A172 (cell line): ENCODE results near the gene RIPOR1. TPM values are rescaled to one million over a fixed set of nuclear protein-coding genes. Genes with fewer than 3 reads are reported as not detected.

Source experiments
- DNase-seq: peaks from one replicate; pipeline ENCODE4 v3.0.0-alpha.2; 2015; ENCODE audit warnings: low spot score
- total RNA-seq: library from RNA; depleted of rRNA; stranded (reverse); fragments of >200 nt; shearing (Covaris generic); gene quantifications from 2 replicates; pipeline ENCODE4 v1.2.3, GENCODE V29; 2014

The RIPOR1 gene
- total RNA-seq, 1 experiment from 2014 or later, result 31.6 TPM

DNA sequence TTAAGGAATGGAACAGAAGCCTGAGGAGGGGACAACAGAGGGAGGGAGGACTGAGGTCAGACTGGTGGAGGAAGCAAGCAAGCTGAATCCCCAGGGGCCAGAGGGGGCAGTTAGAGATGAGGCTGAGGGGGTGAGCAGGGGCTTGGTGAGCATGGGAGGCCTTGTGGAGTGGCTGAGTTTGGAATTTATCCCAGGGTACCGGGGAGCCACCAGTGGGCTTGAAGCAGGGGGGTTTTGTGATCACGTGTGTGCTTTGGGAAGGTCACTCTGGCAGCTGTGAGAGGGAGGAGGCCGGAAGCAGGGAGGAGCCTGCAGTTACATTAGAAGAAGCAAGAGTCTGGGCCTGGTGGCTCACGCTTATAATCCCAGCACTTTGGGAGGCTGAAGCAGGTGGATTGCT lies 23.8 kb downstream of the RIPOR1 start:
- DNase-seq, result no peak

DNA sequence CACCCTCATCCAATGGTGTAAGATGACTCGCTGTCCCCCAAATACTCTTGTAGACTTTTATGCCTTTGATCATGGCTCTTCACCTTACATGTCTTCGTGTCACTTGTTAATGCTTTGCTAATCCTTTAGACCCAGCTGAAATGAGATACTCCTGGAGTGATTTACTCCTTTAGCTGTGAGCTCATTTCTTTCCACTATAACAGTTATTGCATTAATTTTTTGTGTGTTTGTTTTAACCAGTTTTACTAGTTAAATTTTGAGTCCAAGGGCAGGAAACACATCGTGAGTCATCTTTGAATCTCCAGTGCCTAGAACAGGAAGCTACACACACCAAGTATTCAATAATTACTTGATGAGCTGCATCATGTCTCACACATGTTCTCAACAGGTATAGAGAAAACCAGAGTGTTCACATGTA lies 27.2 kb downstream of the RIPOR1 start:
- peak; percentile 38 for DNase-seq

DNA sequence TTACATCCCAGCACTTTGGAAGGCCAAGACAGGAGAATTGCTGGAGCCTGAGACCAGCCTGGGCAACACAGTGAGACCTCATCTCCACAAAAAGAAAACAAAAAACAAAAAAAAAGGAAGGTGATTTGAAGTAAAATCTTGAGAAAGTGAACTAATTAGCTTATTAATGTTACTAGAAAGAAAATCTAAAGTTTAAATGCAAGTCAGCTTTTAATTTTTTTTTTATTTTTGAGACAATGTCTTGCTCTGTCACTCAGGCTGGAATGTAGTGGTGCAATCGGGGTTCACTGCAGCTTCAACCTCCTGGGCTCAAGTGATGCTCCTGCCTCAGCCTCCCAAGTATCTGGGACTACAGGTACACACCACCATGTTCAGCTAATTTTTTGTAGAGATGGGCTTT lies 30.2 kb downstream of the RIPOR1 start:
- DNase-seq, result no peak

DNA sequence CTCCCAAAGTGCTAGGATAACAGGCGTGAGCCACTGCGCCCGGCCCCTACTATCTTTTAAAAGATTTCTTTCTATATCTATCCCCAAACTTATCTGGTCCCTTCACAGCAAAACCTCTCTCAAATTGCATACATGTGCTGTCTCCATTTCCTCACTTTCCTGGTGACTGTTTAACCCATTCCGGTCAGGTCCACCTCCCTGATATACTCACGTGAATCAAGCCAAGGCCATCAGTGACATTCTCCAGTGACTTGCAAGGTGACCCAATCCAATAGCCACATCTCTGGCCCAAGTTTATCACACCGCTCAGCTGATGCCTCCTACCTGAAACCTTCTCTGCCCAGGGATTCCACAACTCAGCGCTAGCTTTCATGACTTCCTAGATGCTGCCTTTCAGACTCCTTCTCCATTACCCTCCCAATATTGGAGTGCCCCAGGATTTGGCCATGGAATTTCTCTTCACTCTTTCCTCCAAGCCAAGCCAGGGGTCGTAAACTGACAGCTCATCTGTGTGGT lies 32.3 kb downstream of the RIPOR1 start:
- DNase-seq, result no peak

DNA sequence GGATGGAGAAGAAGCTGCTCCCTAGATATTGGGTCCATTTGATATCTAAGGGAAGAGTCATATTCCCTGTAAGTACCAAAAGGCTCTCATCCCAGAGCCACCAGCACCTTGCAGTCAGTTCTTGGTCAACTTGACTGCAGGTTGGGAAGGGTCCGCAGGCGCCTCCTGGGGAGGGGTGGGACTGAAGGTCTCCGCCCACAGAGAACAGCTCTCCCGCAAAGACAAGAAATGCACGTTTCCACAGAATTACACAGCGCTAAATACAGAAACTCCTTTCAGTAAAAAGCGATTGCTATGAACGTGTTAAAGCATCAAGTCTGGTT lies 32.8 kb downstream of the RIPOR1 start:
- DNase-seq, result no peak

DNA sequence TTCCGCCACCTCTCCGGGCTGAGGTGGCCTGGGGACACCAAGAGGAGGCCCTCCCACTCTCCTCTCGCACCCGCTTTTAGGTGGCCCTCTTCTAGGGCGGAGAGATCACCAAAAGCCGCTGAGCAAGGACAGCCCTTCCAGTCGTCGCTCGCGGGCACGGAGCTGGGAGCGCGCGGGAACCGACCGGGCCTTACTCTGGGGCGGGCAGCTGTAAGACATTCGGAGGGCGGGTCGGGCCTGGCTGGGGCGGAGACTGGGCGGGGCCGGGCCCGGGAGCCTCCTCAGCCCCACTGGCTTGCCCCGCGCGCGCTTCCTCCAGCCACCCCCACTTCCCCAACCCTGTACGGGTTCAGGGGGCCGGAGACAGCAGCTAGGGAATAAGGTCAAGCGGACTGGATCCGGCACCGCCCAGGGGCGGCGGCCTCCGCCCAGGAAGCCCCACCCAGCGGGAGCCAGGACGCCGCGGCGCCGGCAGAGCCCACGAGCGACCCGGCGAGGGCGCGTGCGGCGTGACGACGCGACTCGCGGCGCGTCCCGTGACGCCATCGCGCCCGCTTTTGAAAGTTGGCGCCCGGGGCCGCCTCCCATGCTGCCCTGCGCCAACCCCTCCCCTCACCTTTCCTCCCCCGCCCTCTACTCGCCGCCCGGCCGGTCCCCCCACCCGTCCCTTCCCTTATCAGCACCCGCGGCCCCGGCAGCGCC lies 33.3 kb downstream of the RIPOR1 start:
- DNase-seq, result peak; percentile 88

DNA sequence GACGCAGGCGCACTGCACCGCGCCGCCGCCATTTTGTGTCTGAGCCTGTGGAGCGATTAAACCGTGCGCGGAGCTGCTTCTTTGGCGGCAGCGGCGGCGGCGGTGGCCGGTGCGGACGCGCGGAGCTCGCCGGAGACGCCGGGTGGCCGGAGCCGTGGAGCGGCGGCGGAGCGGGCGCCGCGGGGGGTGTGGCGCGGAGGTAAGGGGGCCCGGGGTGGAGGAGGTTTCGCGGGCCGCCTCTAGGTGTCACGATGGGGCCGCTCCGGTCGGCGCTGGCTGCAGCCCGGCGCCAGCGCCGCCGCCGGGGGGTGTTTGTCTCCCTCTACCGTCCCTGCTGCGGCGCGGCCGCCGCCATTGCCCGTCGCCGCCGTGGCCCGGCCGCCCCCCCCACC lies 33.9 kb downstream of the RIPOR1 start, which contains the start of gene CTCF:
TSS of gene CTCF (plus strand) at position 1 of the 392 bp plus-strand sequence. CDS start 48,307 bp downstream, outside the sequence.
- DNase-seq, result peak; percentile 45

DNA sequence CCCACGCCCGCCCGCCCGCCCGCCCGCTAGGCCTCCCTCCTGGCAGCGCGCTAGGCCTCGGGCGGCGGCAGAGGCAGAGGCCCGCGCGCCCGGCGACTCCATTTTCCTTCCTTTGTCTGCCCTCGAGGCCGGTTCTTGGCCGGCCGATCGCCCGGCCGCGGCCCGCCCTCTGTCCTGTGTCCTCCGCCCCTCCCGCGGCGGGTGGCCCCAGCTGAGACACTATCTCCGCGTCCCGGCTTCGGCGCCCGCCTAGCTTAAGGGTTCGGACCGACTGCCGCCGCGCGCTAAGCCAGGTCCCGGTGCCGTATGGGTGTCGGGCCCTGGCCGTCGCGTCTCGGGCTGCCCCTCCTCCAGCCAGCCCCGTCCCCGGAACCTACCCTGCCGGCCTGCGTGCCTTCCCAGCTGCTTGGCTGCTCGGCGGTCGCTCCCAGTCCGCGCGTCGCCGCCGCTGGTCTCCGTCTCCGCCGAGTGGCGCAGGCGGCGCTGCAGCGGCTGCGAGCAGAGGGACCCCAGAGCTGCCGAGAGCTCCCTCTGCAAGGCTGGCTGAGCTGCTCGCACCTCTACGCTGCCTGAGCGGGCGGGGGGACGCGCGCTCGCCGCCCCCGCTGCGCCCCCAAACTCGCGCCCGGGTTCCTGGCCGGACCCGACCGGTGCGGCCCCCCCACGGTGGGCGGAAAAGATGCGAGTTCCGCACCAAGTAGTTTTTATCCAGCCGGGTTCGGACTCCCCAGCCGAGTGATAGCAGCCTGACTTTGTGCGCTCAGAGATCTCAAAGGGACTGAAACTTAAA lies 34.5 kb downstream of the RIPOR1 start:
- no peak for DNase-seq

DNA sequence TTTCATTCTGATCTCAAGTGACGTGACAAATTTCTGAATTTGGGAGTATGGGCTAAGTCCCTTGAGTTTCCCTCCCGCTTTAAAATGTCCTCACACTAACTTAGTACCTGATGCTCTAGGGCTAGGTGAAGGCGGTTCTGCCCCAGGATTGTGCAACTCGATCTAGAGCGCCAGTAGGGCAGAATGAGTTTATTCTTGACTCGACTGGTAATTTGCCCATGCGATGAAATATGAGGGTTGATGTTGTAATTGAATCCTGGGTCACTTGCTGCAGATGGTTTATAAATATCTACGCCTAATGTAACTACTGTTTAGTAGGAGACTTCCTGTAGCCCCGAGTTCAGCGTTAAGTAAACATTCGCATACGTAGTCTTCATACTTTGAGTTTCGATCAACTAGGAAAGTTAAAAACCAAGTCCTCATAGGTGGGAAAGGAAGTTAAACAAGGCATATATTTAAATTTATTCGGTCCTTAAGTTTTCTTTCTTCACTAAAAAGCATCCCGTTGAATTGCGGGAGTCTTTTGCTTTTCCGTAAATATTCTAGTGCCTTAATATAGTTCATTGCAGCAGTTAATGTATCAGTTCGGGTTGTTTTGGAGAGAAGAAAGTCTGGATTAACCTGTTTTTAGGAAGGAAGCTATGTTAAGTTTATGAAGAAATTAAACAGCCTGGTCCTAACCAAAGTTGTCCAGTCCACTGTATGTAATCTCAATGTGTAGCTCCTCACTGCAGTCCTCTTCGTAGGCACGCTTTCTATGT lies 35.3 kb downstream of the RIPOR1 start:
- peak; percentile 14 for DNase-seq

DNA sequence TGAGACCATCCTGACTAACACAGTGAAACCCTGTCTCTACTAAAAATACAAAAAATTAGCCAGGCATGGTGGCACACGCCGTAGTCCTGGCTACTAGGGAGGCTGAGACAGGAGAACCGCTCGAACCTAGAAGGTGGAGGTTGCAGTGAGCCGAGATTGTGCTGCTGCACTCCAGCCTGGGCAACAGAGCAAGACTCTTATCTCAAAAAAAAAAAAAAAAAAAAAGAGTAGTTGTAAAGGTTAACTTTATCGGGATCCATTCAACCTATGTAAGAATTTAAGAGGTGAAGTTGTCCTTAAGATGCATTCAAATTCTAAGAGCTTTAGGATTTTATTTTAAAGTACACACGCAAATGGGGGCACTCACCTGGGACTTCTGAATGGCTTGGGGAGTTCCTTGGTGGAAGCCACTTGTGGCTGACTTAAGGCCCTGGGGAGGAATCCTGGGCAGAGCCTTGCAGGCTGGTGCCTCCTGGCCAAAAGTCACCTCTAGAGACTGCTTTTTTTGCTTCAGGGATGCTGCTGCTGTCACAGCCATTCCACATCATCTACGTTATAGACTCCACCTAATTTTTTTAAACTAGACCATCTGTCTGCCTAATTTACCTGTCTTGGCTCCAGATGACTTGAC lies 37.0 kb downstream of the RIPOR1 start:
- DNase-seq, result no peak

DNA sequence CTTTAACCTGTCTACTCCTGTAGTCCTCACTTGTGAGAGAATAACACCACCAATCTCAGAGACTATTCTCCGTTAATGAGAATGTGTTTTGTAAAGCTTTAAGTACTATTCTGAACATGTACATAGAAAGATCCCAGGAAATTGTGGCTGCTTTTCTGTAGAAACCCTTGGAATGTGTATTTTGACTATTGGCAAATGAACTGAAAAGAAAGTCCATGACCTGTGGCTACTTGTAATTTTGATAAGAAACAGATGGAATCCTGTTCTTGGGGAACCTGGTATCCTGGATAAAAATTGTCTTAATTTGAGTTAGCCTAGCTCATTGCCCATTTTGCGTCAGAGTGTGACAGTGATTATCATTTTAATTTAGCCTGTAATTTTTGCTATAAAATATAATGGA lies 42.8 kb downstream of the RIPOR1 start:
- DNase-seq, result no peak

DNA sequence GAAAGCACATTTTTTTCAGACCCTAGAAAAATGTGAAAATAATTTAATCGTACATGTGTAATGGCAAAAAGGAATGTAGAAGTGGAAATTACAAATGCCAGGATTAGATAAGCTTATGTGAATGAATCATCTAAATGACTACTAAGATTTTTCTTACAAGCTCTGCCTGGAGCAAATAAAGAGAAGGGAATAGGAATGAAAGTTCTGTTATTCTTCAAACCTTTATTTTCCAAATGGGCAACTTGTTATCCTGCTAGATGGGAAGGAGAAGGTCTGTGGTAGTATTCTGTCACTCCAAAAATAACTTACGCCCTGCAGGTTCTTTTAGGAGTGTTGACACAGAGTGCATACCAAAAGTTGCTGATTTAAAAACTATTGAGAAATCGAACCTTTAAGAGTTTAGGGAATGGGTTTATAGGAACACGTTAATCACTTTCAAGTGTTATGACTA lies 43.4 kb downstream of the RIPOR1 start:
- DNase-seq, result peak; percentile 8

DNA sequence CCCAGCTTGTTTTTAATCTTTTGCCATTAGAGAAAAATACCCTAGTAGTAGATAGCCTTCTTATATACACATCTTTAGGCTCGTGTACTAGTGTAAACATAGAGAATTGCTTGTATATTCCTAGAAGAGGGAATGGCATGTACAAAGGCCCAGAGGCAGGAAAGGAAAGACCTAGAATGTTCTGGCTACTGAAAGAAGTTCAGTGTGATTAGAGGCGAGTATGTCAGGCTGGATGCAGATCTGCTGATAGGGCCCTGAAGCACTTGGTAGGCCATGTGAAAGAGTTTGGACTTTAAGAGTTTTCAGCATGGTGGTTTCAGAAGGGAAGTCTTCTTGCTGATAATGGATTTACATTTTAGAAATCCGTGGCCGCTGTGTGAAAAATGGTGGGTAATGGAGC lies 51.1 kb downstream of the RIPOR1 start:
- DNase-seq, result no peak

DNA sequence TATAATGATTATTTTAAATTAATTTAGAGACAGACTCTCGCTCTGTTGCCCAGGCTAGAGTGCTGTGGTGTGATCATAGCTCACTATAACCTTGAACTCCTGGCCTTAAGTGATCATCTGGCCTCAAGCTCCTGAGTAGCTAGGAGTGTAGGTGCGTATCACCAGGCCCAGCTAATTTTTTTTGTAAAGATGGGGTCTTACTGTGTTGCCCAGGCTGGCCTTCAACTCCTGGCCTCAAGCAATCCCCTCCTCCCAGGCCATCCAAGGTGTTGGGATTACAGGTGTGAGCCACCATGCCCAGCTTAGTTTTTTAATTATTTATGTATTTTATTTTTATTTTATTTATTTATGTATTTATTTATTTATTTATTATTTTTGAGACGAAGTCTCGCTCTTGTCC lies 51.6 kb downstream of the RIPOR1 start:
- DNase-seq, result no peak

DNA sequence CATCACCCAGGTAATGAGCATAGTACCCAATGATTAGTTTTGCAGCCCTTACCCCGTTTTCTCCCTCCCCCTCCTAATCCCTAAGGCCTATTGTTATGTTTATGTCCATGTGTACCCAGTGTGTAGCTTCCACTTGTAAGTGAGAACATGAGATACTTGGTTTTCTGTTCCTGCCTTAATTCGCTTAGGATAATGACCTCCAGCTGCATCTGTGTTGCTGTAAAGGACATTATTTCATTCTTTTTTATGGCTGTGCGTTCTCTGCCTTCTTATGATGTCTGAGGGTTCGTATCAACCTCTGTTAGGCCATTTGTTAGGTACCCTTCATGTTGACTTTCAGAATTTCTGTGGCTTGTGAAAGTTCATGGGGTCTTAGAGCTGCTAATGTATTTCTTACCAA lies 64.7 kb downstream of the RIPOR1 start:
- no peak for DNase-seq

DNA sequence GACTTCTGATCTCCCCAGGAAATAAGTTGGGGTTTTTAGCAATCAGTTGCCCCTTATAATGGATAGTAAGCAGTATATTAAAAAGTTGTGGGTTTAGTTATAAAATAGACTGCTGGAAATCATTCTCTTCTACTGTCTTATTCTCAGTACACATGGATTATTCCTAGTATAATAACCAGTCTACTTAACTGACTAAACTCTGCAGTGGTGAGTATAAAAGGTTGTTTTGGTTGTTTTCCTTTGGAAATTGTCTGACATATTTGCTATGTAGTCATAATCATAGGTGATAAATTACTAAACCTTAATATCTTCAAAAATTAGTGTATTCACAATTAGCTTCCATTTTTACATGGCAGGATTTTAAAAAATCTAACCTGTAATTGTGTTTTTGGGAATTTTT lies 65.1 kb downstream of the RIPOR1 start:
- DNase-seq, result no peak

DNA sequence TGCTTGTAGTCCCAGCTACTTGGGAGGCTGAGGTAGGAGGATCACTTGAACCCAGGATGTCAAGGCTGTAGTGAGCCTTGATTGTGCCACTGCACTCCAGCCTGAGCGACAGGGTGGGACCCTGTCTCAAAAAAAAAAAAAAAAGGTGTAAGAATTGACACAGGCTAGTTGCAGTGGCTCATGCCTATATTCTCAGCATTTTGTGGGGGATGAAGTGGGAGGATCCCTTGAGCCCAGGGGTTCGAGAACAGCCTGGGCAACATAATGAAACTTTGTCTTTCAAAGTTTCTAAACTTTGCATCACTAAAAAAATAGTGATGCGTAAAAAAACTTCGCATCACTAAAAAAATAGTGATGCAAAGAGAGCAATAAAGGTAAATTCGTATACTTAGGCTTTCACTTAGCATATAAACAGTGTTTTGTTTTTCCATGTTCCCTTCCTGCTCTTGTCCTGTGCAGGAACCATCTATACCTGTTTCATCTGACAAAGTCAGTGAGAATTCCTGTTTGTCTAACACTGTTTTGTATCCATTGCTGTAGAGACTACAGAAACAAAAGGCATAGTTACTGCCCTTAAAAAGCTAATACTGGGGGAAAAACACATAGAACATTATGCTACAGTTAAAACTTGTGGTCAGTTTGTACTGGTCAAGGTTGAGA lies 65.8 kb downstream of the RIPOR1 start:
- DNase-seq, result no peak

DNA sequence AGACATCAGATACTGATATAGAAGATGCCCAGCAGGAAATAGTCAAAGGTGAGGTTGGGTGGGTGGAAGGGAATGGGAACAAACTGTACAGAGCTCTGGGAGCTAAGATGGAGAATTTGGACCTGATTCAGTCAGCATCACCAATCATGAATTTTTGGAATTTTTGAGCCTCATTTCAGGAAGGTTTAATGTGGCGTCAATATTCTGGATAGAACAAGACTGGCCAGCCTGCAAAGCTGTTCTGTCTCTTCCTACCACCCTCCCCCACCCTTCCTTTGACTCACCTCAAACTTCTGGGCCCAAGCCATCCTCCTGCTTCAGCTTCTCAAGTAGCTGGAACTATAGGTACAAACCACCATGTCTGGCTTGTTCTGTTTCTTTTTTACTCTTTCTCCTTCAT lies 66.3 kb downstream of the RIPOR1 start:
- peak; percentile 27 for DNase-seq
